Glomerular visceral epithelial cell (primary cell): ENCODE data around the gene PAX2.
A peak's percentile ranks its signal among the peaks of the same experiment; 100 is the strongest.
"Not testable (repeated sequence)": the region's sequence is repeated elsewhere in the genome, so short reads cannot be mapped to it uniquely, and the experiment has no call there.

ENCODE experiments used
- DNase-seq: peaks from one replicate; pipeline ENCODE4 v3.0.0-alpha.2; 2016; ENCODE audit errors: extremely low spot score

PAX2 gene

DNA sequence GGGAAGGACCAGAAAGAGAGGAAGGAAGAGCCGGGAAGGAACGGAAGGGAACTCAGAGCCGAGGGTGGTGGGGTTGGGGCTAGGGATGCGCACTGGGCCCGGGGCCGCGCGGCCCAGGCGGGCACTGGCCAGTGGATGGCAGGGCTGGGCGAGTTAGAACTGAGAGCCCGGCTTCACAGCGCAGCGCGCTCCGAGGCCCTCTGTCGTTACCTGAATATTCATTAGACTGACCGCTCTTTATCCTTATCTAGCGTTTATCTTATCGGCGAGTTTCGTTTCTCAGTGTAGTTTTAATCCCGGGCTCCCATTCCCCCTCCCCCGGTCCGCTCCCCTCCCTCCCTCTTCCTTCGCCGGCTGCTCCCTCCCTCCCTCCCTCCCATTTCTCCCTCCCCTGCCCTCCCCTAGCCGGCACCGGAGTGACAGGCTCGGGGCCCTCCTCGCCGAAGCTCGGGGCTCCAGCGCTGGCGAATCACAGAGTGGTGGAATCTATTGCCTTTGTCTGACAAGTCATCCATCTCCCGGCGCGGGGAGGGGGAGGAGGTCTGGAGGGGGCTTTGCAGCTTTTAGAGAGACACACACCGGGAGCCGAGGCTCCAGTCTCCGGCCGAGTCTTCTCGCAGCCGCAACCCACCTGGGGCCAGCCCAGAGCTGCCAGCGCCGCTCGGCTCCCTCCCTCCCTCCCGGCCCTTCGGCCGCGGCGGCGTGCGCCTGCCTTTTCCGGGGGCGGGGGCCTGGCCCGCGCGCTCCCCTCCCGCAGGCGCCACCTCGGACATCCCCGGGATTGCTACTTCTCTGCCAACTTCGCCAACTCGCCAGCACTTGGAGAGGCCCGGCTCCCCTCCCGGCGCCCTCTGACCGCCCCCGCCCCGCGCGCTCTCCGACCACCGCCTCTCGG, at the start of gene PAX2:
PAX2 (plus strand) TSS at position 596 of the 895 bp plus-strand sequence. CDS start 679 bp downstream, outside the sequence.
- peak; percentile 91 for DNase-seq

DNA sequence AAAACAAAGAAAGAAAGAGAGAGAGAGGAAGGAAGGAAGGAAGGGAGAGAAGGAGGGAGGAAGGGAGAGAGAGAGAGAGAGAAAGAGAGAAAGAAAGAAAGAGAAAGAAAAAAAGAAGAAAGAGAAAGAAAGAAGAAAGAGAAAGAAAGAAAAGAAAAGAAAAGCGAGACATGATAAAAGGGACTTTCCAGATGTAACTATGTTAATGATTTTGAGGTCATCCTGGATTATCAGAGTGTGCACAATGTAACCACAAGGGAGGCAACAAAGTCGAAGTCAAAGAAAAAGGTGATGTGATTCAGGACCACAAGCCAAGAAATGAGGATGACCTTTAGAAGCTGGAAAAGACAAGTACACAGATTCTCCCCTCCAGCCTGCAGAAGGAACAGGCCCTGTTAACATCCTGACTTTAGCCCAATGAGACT, 48.9 kb upstream of the PAX2 start:
- DNase-seq, result peak; percentile 75

DNA sequence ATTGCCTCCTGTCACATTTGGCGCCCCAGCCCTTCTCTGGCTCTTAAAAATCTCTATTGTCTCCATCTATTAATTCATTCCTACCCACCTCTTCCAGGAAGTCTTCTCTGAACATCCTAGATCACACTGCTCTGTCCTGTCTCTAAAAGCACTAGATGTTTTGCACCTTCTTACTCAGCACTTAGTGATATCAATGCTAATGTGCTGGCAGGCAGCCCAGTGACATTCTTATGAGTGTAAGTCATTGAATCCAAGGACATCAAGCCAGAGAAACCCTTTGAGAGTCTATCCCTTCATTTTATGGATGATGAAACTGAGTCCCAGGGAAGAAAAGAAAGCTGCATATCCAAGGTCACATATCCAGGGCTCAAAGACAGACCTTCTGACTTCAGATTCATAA, 48.3 kb upstream of the PAX2 start:
- peak; percentile 86 for DNase-seq

DNA sequence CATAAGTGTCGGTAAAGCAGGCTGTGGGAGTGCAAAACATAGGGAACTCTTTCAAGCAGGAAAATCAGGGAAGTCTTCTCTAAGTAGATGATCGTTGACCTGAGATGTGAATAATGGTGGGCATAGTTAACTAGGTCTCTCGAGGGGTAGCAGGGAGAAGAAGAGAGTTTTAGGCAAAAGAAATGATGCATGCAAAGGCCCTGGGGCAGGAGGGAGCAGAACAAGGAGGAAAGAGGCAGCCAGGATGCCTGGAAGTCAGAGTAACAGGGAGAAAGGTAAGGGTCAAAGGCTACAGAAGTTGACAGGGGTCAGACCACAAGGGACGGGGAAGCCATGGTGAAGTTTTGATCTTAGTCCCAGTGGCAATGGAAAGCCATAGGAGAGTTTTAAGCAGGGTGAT, 47.8 kb upstream of the PAX2 start:
- DNase-seq, result no peak

DNA sequence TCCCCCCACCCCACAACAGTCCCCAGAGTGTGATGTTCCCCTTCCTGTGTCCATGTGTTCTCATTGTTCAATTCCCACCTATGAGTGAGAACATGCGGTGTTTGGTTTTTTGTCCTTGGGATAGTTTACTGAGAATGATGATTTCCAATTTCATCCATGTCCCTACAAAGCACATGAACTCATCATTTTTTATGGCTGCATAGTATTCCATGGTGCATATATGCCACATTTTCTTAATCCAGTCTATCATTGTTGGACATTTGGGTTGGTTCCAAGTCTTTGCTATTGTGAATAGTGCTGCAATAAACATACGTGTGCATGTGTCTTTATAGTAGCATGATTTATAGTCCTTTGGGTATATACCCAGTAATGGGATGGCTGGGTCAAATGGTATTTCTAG, 43.7 kb upstream of the PAX2 start:
- DNase-seq, result not testable (repeated sequence)

DNA sequence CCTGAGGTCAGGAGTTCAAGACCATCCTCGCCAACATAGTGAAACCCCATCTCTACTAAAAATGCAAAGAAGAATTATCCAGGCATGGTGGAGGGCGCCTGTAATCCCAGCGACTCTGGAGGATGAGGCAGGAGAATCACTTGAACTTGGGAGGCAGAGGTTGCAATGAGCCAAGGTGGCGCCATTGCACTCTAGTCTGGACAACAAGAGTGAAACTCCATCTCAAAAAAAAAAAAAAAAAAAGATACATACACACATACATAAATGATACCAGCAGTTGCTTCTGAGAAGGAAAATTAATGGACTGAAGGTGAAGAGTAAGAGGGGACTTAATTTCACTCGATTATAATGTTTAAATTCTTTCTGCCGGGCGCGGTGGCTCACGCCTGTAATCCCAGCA, 40.2 kb upstream of the PAX2 start:
- no peak for DNase-seq

DNA sequence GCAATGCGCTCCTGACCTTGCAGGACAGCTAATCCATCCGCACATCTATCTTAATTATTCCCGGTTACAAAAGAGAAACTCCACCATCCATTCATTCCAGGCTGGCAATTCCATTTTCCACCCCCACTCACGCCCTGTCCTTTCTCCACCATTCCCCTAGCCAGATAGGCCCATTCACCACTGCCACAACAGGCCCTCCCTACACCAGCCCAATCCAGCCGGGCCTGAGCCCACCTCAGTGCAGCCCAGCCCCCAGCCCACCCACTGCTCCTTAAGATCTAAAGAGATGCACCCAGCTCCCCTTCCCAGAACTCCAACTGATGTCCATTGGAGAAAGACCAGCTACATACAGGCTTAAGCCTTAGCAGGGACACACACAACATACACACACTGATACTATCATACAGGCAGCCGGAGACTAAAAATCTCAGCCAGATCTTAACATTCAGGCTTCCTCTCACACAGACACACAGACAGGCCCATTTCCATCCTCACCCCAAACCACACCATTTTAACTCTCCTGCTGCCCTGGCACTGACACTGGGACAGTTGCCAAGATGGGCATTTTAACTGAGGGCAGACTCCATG, 38.0 kb upstream of the PAX2 start:
- no peak for DNase-seq

DNA sequence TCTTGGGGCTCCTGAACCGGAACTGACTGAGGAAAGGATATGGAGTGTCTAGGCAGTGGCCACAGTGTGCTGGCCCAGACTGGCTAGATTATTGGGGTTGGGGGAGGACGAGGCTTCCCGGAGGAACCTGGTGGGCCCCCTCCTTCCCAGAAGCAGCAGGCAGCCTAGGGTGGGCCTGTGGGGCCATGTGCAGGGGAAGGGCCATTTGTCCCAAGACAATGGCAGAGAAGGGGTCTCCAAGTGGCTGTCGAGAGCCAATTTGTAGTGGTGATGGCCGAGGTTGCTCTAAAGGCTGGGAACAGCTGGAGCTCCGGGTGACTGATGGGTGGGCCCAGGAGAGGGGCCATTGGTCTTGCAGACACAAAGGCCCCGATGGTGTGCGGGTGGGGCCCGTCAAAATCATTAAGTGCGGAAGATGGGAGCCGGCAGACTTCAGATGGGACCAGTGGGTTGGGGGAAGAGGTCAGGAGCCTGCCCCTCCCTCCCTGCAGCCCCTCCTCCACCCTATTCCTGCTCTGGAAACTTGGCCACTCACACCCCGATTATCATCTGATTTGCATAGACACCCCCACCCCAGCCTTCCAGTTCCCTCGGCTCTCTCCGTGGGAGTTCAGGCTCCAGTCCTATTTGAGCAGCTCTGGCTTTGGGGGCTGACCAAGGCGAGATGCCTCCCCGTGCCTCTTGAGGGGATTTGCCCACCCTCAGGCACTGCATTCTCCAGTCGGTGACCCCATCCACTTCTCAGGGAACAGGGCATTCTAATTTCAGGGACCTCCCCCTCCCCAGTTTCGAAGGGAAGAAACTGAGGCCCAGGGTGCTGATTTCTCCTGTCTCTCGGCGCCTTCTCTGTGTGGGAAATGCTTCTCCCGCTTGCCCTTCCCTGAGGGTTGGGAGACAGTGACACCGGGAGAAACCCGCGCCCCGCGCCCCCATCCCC, 36.0 kb upstream of the PAX2 start:
- DNase-seq, result no peak

DNA sequence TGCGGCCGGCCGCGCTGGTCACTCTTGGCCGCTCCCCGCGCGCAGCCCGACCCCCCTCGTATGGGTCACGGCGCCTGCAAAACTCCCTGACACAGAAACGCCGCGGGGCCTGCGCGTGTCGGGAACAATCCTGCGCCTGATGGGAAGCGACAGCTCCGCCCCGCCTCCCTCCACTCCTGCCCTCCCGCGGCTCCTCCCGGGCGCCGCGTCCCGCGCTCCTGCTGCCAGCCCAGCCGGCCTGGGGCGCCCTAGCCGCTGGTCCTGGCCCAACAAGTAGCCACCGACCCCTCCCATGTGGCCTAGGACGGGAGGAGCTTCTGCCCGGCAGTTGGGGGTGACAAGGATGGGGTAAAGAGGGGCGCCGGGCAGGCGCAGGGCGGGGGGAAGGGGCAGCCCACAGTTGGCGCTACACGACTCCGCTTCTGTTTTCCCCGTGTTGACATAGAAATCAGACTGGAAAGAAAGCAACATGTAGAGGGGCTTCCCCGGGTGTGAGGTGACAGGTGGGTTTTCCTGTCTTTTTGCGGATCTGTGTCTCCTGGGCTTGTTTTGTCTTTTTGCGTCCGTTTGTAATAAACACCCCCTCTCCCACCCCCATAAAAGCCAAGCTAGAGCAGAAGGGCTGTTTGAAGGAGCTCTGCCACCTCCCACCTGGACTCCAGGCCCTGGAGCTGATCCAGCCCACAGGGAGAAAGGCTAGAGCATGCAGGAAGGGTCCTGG, 35.1 kb upstream of the PAX2 start:
- no peak for DNase-seq

DNA sequence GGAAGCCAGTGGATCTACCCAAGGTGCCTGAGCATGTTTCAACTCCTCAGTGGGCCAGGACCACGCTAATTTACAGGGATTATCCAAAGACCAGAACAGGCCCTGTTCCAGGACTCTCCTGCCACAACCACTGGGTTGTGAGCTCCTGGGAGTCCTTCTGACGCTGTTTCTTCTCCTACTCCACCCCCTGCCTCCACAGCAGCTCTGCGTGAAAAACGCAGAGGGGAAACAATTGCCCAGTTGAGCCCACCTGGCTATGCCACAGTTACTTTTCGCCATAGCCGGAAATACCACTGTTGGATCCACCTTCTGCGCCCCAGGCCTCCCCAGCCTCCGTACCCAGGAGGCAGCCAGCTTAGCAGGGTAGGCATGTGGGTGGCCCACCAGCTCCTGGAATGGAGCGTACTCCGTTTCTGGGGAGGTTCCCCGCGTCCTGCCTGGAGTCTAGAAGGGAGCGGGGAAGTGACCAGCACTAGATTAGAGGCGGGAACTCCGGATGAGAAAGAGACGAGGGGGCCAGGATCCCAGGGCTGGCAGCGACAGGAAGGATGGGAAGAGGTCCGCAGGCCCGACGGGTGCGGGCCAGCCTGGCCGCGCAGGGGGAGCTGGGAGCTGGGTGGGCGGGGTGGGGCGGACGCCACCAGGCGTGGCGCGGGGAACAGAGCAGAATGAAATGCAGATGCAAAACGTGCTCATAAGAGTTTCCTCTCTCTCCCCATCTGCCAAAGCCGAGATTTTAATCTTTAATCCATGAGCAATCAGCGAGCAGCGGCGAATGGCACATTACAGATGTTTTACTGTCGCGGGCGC, 32.1 kb upstream of the PAX2 start:
- no peak for DNase-seq

DNA sequence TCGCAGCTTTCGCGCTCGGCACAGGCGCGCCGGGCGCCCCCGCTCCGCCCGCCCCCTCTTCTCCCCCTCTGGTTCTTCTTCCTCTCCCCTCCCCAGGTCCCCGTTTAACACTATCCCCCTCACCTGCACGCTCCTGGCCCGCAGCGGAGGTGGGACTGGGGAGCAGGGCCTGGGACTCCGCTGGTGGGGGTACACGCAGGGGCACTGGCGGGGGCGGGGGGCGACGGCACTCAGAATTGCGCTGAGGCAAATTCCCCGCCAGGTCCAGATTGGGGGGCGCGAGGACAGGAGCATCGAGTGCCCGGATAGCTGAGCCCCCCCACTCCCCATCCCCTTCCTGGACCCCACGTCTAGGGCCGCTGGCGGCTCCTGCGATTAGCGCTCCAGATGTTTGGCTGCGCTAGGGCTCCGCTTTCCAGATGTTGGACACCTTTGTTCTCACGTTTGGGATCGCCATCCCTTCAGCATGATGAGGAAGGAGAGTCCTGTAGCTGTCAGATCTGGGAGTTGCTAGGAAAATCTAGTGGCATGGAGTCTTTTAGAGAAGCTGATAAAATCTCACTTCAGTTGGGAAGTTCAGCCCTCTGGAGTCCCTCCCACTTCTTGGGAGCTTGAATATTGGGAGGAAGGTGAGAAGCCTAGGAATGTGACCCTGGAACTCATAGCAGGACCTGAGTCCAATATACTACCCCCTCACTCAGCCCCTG, 31.4 kb upstream of the PAX2 start:
- DNase-seq, result no peak

DNA sequence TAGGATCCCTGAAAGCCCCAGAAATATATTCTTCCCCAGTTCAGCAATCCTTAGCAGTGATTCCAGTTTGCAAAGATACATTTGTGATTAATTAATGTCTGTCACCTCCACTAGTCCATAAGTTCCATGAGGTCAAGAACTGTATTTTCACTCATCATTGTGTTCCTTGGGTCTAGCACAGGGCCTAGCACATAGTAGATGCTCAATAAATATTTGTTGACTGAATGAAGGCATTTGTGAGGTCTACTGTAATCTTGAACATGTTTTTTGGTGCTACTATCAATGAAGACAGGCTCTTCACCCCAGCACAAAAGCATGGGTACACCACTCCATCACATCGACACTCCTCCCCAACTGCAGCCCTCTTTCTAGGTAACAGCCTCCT, 30.8 kb upstream of the PAX2 start:
- DNase-seq, result no peak

DNA sequence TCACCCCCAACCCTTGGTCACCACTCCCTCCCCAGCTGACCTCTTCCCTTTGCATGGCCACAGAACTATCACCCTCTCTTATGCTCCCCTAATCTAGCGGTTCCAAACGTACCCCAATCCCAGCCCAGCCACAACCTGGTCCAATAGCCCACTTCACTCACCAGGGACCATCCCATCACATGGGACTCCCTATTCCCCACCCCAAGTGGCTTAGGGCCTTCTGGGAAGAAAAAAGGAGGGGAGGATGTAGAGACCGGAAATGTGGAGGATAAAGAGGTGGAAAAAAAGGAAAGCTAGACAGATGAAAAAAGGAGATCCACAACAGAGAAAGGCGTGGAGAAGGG, 30.3 kb upstream of the PAX2 start:
- no peak for DNase-seq

DNA sequence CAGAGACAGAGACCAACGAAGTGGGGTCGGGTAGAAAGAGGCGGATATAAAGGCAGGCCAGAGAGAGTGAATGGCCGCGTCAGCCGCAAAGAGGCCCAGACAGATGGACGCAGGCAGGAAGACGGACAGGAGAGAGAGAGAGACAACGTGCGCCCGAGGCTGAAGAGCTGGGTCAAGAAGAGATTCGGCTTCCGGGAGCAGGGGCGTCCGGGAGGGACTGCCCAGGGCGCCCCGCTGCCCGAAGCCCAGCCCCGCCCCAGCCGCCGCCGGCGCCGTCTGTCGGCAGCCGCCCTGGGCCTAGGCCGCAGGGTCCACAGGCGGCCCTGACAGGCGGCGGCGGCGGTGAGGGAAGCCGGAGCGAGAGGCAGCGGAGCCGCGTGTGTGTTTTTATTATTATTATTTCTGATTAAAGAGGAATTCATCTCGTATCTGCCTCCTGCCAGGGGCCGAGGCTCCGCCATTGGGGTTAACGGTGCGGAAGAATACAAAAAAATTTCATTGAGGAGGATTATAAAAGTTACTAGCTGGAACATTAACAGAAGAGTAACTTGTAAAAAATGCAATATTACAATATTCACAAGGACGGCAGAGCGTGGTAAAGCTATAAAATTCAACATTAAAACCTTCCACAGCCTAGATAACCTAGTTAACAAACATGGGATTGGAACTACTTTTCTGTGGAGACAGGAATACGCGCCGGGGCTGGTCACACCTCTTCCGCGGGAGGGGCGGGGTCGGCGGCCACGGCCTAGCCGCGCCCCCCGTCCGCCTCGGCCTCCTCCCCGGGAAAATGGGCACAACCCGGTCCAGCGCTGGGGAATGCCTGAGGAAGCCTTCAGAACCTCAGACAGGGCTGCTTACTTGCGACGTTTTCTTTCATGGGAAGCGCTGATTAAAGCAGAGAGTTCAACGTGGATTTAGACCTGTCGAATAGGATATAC, 29.7 kb upstream of the PAX2 start:
- no peak for DNase-seq

DNA sequence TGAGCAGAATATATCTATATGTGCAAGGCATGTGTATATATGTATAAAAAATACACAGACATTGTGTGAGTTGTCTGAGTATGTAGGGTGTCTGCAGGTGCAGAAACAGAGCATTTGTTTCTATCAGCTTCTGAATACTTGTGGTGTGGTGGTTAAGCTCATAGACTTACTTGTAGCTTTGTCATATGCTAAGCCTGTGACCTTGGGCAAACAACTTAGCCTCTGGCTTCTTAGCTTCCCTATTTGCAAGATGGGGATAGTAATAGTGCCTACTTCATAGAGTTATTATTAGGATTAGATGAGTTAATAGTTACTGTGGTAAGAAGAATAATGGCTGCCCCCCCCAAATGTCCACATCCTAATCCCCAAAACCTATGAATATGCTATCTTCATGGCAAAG, 28.2 kb upstream of the PAX2 start:
- no peak for DNase-seq

DNA sequence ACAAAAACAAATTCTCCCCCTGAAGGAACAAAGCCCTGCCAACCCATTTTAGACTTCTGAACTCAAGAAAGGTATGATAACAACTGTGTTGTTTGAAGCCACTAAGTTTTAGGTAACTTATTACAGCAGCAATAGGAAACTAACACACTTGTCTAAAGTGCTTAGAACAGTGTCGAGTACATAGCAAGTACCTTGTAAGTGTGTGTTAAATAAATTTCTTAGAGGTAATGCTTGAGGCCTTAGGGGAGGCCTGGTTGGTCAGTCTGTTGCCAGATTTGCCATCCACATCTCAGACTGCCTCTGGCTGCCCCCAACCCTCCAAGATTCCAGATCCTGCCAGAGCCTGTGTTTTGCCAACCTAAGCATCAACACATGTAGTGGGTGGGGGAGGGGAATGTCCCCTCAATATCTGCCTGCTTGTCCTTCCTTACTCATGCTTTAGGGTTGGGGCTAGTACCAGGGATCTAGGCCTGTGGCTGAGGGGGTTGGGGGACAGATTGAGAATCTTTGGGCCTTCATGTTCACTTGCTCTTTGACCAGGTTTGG, 27.1 kb upstream of the PAX2 start:
- DNase-seq, result no peak

DNA sequence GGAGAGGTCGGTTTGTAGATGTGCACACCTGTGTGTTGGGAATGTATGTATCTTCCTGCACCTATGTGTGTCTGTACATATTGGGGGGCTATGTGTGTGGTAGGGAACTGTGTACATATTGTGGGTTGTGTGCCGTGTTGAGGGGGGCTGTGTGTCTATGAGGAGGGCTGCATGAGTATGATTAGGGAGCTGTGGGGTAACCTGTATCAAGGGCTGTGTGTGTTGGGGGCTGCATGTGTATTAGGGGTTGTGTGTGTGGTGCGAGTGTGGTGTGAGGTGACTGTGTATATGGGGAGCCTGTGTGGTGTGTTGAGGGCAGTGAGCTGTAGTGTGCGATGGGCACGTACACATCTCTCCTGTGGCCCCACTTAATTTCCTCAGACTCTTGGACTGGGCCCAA, 22.2 kb upstream of the PAX2 start:
- DNase-seq, result no peak

DNA sequence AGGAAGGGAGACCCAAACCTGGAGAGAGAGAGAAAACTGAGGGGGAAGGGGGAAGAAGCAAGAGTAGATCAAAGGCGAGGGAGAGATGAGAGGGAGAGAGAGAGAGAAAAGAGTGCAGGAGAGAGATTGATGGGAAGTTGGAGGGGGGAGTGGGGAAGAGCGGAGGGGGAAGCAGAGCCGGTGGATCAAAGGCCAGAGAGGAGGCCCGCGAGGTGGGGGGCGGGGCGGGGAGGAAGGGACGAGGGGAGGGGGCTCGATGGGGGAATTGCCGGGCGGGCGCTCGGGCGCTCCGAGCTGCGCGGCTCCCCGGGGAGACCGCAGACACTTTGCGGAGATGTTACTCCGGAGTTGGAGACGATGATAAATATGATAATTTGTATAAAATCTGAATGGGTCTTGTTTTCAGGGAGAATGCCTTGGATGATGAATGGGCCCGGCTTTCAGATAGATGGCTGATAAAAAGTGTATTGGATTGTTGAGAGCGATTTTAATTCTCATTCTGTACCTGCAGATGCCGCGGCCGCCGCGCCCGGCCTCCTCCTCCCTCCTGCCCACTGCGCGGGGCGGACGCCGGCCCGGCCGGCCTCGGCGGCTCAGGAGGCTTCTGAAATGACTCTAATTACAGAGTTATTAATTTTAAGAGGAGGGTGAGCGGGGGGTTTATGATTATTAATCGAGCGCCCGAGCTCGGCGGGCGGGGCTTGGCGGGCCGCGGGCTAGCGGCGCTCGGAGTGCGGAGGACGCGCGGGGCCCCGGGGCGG, 21.4 kb upstream of the PAX2 start:
- no peak for DNase-seq
